Astrocyte of the spinal cord (primary cell): ENCODE results near the gene MLH3.

Experiments
- DNase-seq: peaks from one replicate; pipeline ENCODE4 v3.0.0; 2011; ENCODE audit warnings: low read depth, low spot score
- H3K4me3 ChIP-seq: 2 replicates; pipeline ENCODE4 v1.5.1; 2011; ENCODE audit warnings: low read depth, mild to moderate bottlenecking, low read length, moderate library complexity
- in situ Hi-C: cut with HindIII; loops from 2 replicates; pipeline ENCODE4 v1.10.0; 2017; ENCODE audit warnings: low sequenced_read_pairs
- TF ChIP-seq, protein P1 (sequence below): IDR thresholded peaks from 2 replicates; pipeline ENCODE4 v1.5.1; 2012; ENCODE audit warnings: low read depth, mild to moderate bottlenecking, low read length, inconsistent platforms

MLH3 gene

DNA sequence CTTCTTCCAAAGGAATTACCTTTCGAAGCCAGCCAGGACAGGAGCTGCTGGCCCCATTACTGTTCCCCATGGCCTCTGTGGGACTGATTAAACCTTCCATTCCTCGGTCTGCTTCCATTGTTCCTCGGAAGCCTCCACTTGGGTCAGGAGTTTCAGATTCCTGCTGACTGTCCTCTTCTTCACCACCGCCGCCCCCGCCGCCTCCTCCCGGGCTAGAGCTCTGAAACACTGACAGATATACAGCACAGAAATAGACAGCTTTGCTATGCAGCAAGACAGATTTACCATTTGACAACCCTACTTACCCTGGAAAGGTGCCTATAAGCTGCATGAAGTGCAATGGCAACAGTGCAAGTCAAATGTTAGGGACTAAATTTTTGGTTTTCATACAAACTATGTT, 40.0 kb upstream of the MLH3 start:
- H3K4me3 ChIP-seq: no peak overlapping the region
- TF ChIP-seq, protein P1, sequence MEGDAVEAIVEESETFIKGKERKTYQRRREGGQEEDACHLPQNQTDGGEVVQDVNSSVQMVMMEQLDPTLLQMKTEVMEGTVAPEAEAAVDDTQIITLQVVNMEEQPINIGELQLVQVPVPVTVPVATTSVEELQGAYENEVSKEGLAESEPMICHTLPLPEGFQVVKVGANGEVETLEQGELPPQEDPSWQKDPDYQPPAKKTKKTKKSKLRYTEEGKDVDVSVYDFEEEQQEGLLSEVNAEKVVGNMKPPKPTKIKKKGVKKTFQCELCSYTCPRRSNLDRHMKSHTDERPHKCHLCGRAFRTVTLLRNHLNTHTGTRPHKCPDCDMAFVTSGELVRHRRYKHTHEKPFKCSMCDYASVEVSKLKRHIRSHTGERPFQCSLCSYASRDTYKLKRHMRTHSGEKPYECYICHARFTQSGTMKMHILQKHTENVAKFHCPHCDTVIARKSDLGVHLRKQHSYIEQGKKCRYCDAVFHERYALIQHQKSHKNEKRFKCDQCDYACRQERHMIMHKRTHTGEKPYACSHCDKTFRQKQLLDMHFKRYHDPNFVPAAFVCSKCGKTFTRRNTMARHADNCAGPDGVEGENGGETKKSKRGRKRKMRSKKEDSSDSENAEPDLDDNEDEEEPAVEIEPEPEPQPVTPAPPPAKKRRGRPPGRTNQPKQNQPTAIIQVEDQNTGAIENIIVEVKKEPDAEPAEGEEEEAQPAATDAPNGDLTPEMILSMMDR: no peak
- no peak for DNase-seq
- in situ Hi-C loops: no loop called here

- no peak for DNase-seq
- TF ChIP-seq, protein P1: no peak
- in situ Hi-C loops: no loop called here
- H3K4me3 ChIP-seq: no peak overlapping the region
Observed at GRCh38 chr14:75090353-75090752, 39.1 kb upstream of the MLH3 start.

DNA sequence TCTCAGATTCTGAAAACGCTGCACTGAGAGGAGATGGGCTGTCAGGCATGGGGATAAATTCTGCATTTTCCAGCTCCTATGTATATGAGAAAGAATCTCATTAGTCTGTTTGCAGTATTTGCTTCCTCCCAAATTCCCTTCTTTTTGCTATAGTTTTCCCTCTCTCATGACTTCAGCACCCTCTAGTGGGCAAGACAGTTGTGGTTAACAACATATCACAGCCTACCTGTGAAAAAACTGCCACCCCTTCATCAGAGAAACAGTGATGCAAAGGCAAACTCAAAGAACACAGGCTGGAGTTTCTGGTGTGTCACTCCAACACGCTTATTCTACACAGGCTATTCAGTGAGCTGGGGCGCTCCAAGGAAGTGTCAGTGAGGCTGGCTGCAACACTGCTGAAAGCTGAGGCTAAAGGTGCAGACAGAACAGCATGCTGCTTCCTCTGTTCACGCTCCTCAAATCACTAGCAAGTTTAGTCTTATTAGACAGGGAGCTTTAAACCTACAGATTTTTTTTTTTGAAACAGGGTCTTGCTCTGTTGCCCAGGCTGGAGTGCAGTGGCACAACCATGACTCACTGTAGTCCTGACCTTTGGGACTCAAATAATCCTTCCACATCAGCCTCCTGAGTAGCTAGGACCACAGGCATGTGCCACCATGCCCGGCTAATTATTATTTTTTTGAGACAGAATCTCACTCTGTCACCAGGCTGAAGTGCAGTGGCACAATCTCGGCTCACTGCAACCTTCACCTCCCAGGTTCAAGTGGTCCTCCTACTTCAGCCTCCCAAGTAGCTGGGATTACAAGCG, 37.5 kb upstream of the MLH3 start:
- DNase-seq: peak; percentile 68

GRCh38 chr14:75088153-75088552, 36.9 kb upstream of the MLH3 start:
- DNase-seq: no peak
- TF ChIP-seq, protein P1: no peak
- in situ Hi-C loops: no loop called here
- no peak overlapping the region for H3K4me3 ChIP-seq

More for the DNA sequence above, 37.5 kb upstream of the MLH3 start:
- TF ChIP-seq, protein P1: peak; percentile 72
- no peak overlapping the region for H3K4me3 ChIP-seq
- in situ Hi-C loops: no loop called here

GRCh38 chr14:75084513-75084912, 33.2 kb upstream of the MLH3 start:
- in situ Hi-C loops: no loop called here
- H3K4me3 ChIP-seq: no peak overlapping the region
- TF ChIP-seq, protein P1: peak; percentile 14
- DNase-seq: no peak

DNA sequence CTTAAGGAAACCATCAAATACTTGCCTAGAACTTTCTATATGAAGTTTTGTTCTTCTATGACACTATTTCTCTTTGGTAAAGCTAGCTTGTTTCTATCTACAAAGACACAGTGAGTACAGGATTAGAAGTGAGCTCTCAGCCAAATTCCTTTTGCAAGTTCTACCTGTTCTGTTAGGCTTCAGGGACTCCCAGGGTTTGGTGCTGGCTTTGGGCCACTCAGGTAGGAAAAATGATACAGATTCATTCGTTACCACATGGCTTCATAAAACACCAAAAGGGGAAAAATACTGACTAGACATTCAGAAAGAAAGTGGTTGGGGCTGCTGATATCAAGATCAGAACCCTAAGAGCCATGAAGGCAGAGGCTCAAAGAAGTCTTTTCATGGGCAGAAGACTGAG, 32.0 kb upstream of the MLH3 start:
- H3K4me3 ChIP-seq: no peak overlapping the region
- TF ChIP-seq, protein P1: no peak
- in situ Hi-C loops: no loop called here
- DNase-seq: no peak
